ENCODE results near the gene NT5C.

Gene NT5C

GRCh38 chr17:75114552-75115314, 16.8 kb downstream of the NT5C start:
- DNase-seq = no peak

GRCh38 chr17:75113798-75114551, 17.6 kb downstream of the NT5C start:
- DNase-seq = peak; percentile 82

GRCh38 chr17:75111777-75112335, 19.7 kb downstream of the NT5C start:
- no peak for DNase-seq

- no peak for DNase-seq
These were observed 21.2 kb downstream of the NT5C start for GRCh38 chr17:75110234-75110937.

GRCh38 chr17:75109407-75110233, 21.9 kb downstream of the NT5C start, which contains the start of gene ARMC7:
Gene ARMC7, plus strand, starts transcription at chr17:75109969. Its CDS starts 320 bp downstream, at chr17:75110289.
- DNase-seq = peak; percentile 81

GRCh38 chr17:75109046-75109406, 22.5 kb downstream of the NT5C start:
- no peak for DNase-seq

- no peak for DNase-seq
These were observed 23.3 kb downstream of the NT5C start for GRCh38 chr17:75108193-75108592.

GRCh38 chr17:75105126-75106080, 26.1 kb downstream of the NT5C start:
- DNase-seq = no peak

GRCh38 chr17:75103601-75104554, 27.7 kb downstream of the NT5C start:
- no peak for DNase-seq

- peak; percentile 17 for DNase-seq
These were observed 29.1 kb downstream of the NT5C start for GRCh38 chr17:75102385-75102821.

GRCh38 chr17:75099881-75100595, 31.5 kb downstream of the NT5C start:
- no peak for DNase-seq

- DNase-seq = no peak
These were observed 32.7 kb downstream of the NT5C start for GRCh38 chr17:75098861-75099260.

- no peak for DNase-seq
These were observed 33.7 kb downstream of the NT5C start for GRCh38 chr17:75097865-75098264.

- peak; percentile 27 for DNase-seq
These were observed 35.4 kb downstream of the NT5C start for GRCh38 chr17:75096082-75096625.

GRCh38 chr17:75094871-75095399, 36.6 kb downstream of the NT5C start:
- DNase-seq = no peak

GRCh38 chr17:75093548-75094158, 37.9 kb downstream of the NT5C start:
- no peak for DNase-seq

- no peak for DNase-seq
These were observed 39.7 kb downstream of the NT5C start for GRCh38 chr17:75091855-75092327.
